OCI-M2 (cell line): ENCODE data around the gene ANGPTL2.

Experiments
- DNase-seq: peaks from one replicate; lab custom pipeline; 2025; ENCODE audit not compliant: unreplicated experiment; lab: John Stamatoyannopoulos, UW

ANGPTL2 gene

DNA sequence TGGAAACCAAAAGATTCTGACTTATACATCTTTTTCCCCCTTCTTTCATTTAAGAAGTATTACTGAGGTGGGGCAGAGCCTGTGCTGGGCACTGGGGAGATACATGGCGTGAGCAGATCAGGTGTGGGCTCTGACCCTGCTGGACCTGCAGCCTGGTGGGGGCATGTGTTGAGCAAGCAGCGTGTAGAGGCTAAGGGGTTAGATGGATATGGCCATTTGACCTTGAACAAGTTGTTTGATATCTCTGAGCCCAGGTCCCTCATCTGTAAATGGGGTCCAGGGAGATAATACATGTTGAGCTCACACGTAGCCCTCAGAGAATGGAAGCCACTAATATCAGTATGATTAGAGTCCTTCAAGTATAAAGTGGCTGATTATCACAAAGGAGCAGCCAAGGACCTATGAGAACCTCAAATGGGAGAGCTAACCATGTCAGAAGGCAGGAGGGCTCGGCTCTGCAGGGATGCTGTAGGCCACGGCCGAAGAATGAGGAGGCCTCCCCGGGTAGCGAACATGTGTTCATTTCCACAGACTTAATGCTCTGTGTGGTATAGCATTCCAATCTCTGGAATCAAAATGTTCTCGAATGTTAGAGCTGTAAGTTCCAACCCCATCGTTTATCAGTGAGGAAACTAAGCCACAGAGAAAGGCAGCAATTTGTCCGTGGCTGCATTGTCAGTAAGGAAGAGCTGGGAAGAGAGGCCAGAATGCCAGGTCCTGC is 15.4 kb upstream of the ANGPTL2 start:
- DNase-seq, result no peak

GRCh38 chr9:127136880-127137639 is 14.6 kb upstream of the ANGPTL2 start:
- DNase-seq, result no peak

DNA sequence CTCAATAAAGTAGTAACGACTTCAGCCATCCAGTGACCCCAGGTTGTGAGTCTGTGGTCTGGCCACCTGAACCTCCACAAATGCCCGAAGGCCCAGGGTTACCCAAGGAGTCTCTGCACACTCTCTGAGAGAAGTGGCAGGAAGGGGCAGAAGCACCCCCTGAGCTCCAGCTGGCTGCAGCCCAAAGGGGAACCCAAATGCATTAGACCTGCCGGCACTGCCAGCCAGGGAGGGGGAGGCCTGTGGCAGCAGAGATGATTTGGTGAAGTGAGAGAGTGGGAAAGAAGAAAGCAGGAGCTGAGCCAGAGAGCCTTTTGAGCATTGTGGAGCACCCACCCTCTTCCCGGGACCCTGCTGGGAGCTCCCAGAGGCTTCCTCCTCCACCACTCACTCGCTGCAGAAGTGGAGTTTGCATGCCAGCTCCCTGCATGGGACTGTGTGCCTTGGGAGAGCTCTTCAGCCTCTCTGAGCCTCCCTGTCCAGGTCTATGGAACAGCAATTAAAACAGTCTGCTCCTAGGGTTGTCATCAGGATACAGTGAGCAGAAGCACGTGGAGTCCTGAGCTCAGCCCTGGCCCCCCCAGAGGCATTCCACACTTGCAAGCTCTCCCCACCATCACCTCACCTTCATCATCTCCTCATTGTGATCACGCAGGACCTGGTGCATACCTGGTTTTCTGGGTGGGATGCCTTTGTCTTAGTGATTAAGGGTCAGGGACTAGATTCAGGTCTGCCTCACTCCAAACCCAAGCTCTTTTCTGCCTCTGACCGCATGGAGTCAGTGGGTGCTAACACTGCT is 13.8 kb upstream of the ANGPTL2 start:
- DNase-seq, result no peak

DNA sequence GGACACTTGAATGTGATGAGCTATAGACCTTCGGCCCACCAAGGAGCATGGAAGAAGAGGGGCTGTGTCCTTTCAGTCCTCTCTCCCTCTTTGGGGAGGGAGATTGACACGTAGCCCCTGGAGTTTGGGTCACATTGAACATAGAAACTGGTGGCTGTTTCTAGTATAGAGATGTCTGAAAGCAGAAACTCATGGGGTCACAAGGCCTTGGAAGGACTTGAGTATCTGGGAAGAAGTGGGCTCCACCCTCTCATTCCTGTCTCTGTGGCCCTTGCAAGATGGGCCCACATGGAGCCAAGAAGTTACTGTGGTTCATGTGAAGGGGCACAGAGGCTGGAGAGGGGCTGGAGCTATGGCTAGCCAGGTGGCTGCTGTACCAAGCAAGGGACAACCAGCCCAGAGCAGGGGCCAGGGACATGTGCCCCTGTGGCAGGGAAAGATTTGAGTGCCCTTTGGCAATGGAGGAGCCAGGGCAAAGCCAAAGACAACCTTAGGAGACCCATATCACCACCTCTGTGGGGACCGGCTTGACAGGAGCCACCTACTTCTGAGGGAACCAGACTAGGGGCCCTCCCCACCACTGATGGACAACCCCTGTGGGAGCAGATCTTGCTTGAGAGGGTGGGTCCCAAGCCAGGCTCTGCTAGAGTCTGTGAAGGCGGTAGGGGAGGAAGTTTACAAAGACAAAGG is 12.8 kb upstream of the ANGPTL2 start:
- DNase-seq, result no peak

DNA sequence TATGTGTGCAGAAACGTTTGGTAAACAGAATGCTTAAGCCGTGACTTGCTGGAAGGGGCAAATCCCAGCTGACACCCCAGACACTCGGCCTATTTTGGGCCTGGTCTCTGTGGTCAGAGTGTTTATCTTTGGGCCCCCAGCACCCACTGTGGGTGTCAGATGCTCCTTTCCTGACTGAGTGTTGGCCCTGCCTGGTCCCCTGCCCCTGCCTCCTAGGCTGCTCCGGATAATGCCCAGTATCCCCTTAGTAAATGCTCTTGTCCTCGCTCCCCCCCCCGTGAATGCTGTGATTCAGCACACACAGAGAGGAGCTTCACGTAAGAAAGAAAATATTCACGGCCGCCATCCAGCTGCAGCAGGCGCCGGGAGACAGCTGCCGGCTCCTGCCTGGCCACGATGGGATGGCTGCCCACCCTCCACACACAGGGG is 11.3 kb upstream of the ANGPTL2 start:
- DNase-seq, result no peak

DNA sequence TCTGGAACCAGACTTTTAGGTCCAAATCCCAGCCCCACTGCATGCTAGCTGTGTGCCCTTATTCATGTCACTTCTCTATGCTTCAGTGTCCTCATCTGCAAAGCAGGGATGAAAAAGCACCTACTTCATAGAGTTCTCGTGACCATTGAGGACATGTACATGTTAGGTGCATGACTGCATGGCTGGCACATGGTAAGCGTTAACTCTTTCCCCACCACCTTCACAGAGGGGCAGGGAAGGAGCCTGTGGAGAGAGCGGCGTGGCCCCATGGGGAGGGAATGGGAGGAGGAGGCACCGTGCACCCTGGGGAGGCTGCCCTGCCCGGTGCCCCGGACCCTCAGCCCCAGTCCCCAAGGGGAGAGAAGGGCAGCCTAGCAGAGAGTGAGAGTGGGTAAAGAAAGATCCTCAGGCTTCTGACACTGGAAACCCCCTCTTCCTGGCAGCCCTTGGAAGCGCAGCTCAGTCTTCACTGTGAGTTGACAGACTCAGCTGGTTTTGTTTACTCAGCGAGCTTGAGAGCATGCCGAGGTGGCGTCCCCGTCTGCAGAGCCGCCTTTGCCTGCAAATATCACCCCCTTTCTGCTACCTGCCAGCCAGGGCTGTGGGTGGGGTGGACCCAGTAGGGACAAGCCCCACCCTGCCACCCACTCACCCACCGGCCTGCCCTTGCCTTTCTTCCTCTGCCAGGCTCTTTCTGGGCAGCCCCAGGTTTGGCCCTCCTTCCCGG is 10.6 kb upstream of the ANGPTL2 start:
- DNase-seq, result no peak

- DNase-seq, result no peak
These were observed 9.9 kb upstream of the ANGPTL2 start for GRCh38 chr9:127132375-127132774.

DNA sequence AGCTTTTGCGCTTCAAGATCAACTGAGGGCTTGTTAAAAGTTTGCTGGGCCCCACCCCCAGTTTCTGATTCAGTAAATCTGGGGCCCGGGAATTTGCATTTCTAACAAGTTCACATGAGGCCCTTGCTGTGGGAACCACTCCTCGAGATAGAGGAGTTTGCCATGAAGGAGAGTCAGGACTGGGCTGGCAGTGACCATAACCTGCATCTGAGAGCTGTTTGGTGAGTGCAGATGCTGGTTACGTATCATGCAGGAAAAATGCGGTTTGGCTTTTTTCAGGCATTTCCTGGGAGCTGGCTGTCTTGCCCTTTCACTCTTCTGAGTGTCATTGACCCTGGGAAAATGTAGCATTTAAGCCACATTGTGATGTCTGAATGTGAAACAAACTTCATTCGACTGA is 9.4 kb upstream of the ANGPTL2 start:
- DNase-seq, result no peak

DNA sequence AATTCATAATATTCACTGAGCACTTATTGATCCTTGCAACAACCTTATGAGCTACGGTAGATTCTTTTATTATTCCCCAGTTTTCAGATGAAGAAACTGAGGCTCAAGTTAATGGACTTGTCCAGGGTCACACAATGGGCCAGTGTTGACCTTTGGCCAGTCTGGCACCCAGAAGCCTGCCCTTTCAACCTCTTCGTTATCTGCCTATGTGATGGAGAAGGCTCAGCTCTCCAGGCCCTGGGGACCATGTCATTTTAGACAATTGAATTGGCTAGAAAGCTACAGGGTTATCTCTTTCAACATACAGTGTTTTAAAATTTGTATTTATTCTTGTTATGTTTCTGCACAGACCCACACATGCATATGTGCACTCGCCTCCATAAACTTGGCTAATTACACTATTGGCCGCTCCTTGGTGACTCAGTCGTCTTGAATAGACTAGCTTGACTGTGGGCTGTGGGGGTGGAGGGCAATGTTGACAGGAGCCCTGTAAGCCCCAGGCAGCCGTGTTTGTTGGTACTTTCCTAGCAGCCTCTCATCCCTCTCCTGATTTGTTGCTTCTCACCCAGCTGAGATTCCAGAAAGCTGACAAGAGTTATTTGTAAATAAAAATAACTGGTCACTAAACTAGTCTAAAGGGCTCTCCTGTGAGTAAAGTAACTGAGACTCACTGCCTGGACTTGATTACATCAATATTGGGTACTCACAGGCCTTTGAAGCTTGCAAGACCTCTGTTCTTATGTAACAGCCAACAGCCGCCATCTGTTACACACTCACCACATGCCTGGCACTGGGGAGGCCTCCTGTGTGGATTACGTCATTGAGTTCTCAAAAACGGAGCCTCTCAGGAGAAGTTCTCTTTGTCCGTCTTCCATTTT is 8.5 kb upstream of the ANGPTL2 start:
- DNase-seq, result no peak

- DNase-seq, result no peak
These were observed 7.8 kb upstream of the ANGPTL2 start for GRCh38 chr9:127130235-127130634.

GRCh38 chr9:127129718-127130085 is 7.3 kb upstream of the ANGPTL2 start:
- no peak for DNase-seq

DNA sequence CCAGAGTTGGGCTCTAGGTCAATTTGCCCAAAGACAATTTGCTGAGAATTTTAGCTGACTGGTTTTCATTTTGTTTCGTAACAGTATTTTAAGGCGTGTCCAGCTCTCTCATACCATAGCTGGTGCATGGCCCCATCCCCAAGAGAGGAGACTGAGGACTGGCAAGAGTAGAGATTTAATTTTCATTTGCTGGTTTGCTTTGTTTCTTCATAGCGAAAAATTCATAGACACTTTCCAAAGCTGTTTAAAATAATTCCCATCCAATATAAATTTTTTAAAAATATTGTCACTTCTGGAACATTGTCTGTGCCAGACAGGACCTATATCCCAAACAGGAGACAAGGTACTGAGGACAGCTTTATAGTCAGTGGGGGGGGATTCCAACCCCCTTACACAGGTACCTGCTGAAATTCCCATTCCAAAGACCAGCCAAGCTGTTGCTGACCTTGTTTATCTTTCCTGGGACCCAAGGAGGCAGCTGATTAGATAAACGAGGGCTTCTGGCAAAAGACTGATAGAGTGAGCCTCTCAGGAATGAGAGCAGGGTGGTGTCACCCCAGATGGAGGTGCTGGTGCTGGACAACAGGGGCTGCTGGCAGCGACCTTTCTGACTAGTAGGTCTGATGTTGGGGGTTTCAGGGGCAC is 6.8 kb upstream of the ANGPTL2 start:
- no peak for DNase-seq

- DNase-seq, result no peak
These were observed 6.1 kb upstream of the ANGPTL2 start for GRCh38 chr9:127128341-127129072.

DNA sequence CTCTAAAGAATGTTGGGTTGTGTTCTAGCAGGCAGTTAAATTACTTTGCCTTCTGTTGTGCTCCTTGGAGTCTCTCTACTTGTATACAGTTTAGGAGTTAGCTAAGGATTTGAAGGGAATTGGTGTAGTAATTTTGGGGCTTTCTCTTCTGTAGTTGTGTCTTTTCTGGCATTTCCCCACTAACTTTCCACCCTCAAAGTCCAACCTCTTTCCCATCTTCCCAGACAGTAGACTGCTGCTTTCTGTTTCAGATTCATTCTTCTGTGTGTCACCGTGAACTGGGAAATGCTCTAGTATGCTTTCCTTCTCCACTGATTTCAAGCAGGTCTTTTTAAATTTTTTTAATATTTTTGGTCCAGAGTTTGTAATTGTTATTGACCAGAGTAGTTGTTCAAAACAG is 4.5 kb upstream of the ANGPTL2 start:
- no peak for DNase-seq

- DNase-seq, result no peak
These were observed 2.4 kb upstream of the ANGPTL2 start for GRCh38 chr9:127124792-127125191.

DNA sequence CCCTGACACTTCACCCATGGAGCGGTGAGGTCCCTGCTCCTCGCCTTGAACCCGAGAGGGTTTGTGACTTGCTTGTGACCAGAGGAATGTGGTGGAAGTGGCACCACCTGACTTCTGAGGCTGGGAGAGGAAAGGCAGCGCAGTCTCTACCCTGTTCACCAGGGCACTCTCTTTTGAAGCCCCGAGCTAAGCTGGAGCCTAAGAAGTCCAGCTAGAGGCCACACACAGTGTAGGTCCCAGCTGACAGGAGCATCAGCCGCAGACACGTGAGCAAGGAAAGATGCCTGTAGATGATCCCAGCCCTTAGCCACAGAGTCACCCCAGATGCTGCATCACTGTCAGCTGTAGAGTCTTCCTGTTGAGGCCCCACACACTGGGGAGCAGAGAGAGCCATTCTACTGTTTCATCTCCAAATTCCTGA is 1.7 kb upstream of the ANGPTL2 start:
- DNase-seq, result no peak

DNA sequence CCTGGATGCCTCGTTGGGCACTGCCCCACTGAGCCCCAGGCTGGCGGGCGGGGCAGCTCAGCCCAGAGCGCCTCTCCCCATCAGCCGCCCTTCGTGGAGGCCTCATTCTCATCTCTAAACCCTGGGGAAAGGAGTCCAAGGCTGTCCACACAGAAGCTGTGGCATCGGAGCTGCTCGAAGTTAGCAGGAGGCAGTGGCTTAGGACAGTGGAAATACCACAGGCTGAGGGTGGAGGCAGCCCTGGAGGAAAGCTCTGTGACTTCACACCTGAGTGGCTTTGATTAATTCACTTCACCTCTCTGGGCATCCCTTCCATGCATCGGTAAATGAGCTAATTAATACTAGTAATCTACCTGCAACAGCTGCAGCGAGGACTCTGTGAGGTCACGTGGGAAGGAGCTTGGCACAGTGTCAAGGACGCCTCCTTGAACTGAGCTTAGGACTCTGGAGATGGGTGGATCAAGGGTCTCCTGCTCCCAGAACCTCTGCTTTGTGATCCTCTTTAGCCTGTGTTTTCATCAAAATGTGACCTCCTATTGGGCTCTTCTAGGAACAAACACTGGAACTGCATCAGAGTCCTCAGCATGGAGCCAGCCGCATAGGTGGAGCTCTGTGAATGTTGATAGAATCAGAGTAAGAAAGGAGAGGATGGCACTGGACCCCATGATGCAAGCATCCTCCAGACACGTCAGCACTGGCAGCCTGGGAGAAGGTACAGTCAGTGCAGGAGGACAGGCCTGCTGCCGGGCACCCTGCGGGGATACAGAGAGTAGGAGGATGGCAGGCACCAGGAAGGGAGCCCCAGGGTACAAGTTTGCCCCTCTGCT is 842 bp upstream of the ANGPTL2 start:
- DNase-seq, result no peak
